Fibroblast of lung (primary cell): ENCODE data around the gene RASIP1. TPM values are rescaled to one million over a fixed set of nuclear protein-coding genes. Genes with fewer than 3 reads are reported as not detected.

Experiments used
- DNase-seq, 2 donors: peaks; one replicate each; pipeline versions ENCODE4 v3.0.0 to v3.0.0-alpha.2; 2010; ENCODE audit warnings: low read depth in 2 of 2
- H2AFZ ChIP-seq: 2 replicates; pipeline ENCODE4 v1.5.1; 2012; ENCODE audit warnings: low read length, control low read depth, inconsistent platforms
- H3K27ac ChIP-seq: 2 replicates; pipeline ENCODE4 v1.5.1; 2011; ENCODE audit warnings: low read length, control low read depth; ENCODE audit not compliant: insufficient read depth
- H3K27me3 ChIP-seq: 2 replicates; pipeline ENCODE4 v1.5.1; 2011; ENCODE audit warnings: mild to moderate bottlenecking, low read length; ENCODE audit not compliant: control insufficient read depth, insufficient read depth
- H3K36me3 ChIP-seq: 2 replicates; pipeline ENCODE4 v1.5.1; 2011; ENCODE audit warnings: low read length; ENCODE audit not compliant: control insufficient read depth, insufficient read depth
- H3K4me1 ChIP-seq: 2 replicates; pipeline ENCODE4 v1.5.1; 2011; ENCODE audit warnings: low read length; ENCODE audit not compliant: control insufficient read depth, insufficient read depth; ENCODE audit errors: extremely low read depth
- H3K4me2 ChIP-seq: 2 replicates; pipeline ENCODE4 v1.5.1; 2011; ENCODE audit warnings: low read length, control low read depth; ENCODE audit not compliant: insufficient read depth; ENCODE audit errors: extremely low read depth
- H3K4me3 ChIP-seq, 4 experiments: fragments of 200-600 bp in 1 of 4; sonication (generic) in 1 of 4; replicated peaks in 1 of 4; 2 replicates each; pipeline ENCODE4 v1.5.1; 2011 to 2016; ENCODE audit warnings: low read length in 4 of 4, low read depth in 3 of 4, mild to moderate bottlenecking in 3 of 4, control low read depth in 2 of 4, inconsistent platforms in 1 of 4, mixed read lengths in 1 of 4; ENCODE audit not compliant: insufficient read depth in 1 of 4; ENCODE audit errors: control extremely low read depth in 1 of 4
- H3K79me2 ChIP-seq: 2 replicates; pipeline ENCODE4 v1.5.1; 2012; ENCODE audit warnings: mild to moderate bottlenecking, low read length, inconsistent platforms; ENCODE audit not compliant: control insufficient read depth, insufficient read depth
- H3K9ac ChIP-seq: 2 replicates; pipeline ENCODE4 v1.5.1; 2011; ENCODE audit warnings: mild to moderate bottlenecking, low read length, control low read depth; ENCODE audit not compliant: insufficient read depth
- H3K9me3 ChIP-seq: 2 replicates; pipeline ENCODE4 v1.5.1; 2012; ENCODE audit warnings: low read depth, low read length; ENCODE audit not compliant: control insufficient read depth, insufficient read depth
- H4K20me1 ChIP-seq: 2 replicates; pipeline ENCODE4 v1.5.1; 2011; ENCODE audit warnings: low read length; ENCODE audit not compliant: control insufficient read depth, insufficient read depth; ENCODE audit errors: extremely low read depth
- EZH2 ChIP-seq: IDR thresholded peaks from 2 replicates; pipeline ENCODE4 v1.5.1; 2012; ENCODE audit warnings: low read length, control low read depth, mild to moderate bottlenecking; ENCODE audit errors: missing control alignments
- polyA plus RNA-seq, 2 donors: library from polyadenylated mRNA; depleted of rRNA in 1 of 2; stranded (reverse) in 1 of 2; unstranded in 1 of 2; fragments of >200 nt; gene quantifications; 2 replicates each; pipeline ENCODE4 v1.2.1, GENCODE V29; 2011 to 2012; ENCODE audit warnings: missing spikeins in 1 of 2
- total RNA-seq: library from RNA; depleted of rRNA; stranded (reverse); fragments of >200 nt; gene quantifications from 2 replicates; pipeline ENCODE4 v1.2.1, GENCODE V29; 2014
- TF ChIP-seq, protein P1 (sequence below), 2 donors: IDR thresholded peaks in 1 of 2; conservative IDR thresholded peaks in 1 of 2; 1 replicate in 1 of 2; 2 replicates in 1 of 2; pipeline ENCODE4 v1.5.1; 2011 to 2012; ENCODE audit warnings: low read length in 2 of 2, control low read depth in 1 of 2, inconsistent platforms in 1 of 2, low read depth in 1 of 2, mild to moderate bottlenecking in 1 of 2

Gene RASIP1
- total and polyA plus RNA-seq, 2 donors (not counting 1 experiment from before 2014, with no cell fraction given): 0.99 to 1.6 TPM

DNA sequence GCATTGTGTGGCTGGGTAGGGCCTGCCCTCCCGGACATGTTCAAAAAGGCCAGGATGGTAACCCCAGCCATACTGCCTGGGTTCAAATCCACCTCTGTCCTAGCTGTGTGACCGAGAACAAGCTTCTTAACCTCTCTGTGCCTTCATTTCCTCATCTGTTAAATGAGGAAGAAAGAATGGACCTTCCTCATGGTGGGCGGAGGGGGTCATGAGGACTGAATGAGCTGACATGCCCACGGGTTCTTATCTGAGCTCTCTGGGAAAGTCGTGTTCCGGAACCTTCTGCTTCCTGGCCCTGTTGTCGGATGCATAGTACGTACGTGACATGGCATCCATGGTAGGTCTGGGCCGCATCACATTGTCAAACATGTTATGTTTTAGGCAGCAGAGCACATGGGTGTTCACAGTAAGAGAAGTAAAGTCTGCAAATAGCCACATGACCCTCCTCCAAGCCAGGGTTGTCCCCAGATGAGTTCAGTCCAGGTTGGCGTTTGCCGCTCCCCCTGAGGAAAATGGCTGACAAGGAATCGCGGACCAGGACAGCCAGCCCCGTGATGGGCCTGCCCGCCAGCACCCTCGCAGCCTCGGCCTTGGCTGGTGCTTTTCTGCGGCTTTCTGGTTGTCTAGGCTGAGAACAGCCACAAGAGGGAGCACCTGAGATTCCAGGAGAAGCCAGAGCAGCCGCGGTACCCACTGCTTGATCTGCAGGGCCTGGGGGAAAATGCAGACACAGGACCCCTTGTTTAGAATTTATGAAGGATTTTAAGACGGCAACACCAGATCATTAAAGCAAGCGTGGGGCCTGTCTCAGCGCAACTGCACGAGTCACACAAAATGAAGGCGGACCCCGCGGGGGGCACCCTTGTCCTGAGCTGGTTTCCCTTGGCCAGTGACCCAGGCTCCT lies 65.2 kb downstream of the RASIP1 start:
- TF ChIP-seq, protein P1, sequence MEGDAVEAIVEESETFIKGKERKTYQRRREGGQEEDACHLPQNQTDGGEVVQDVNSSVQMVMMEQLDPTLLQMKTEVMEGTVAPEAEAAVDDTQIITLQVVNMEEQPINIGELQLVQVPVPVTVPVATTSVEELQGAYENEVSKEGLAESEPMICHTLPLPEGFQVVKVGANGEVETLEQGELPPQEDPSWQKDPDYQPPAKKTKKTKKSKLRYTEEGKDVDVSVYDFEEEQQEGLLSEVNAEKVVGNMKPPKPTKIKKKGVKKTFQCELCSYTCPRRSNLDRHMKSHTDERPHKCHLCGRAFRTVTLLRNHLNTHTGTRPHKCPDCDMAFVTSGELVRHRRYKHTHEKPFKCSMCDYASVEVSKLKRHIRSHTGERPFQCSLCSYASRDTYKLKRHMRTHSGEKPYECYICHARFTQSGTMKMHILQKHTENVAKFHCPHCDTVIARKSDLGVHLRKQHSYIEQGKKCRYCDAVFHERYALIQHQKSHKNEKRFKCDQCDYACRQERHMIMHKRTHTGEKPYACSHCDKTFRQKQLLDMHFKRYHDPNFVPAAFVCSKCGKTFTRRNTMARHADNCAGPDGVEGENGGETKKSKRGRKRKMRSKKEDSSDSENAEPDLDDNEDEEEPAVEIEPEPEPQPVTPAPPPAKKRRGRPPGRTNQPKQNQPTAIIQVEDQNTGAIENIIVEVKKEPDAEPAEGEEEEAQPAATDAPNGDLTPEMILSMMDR (conservative IDR thresholded peaks at IDR 0.05 in 1 of 2, IDR thresholded peaks at IDR 0.05 in 1 of 2; ENCODE audit: low read depth in 1 of 2, low read length in 2 of 2): peak; percentile 71 to 86
- no peak for TF ChIP-seq EZH2
- Histone ChIP-seq H4K20me1 (no peaks in the 10 kb centered on the region), H3K27me3 (no peaks in the 10 kb centered on the region), H3K9me3 (no peaks in the 10 kb centered on the region), H2AFZ (peak overlapping the region; percentile 76), H3K36me3 (no peaks in the 10 kb centered on the region), H3K27ac (no peak overlapping the region), H3K4me1 (no peaks in the 10 kb centered on the region), H3K79me2 (no peaks in the 10 kb centered on the region), H3K9ac (peak overlapping the region; percentile 42), H3K4me3 (no peak overlapping the region), H3K4me2 (no peak overlapping the region)
- DNase-seq: peak; percentile 59 to 81

DNA sequence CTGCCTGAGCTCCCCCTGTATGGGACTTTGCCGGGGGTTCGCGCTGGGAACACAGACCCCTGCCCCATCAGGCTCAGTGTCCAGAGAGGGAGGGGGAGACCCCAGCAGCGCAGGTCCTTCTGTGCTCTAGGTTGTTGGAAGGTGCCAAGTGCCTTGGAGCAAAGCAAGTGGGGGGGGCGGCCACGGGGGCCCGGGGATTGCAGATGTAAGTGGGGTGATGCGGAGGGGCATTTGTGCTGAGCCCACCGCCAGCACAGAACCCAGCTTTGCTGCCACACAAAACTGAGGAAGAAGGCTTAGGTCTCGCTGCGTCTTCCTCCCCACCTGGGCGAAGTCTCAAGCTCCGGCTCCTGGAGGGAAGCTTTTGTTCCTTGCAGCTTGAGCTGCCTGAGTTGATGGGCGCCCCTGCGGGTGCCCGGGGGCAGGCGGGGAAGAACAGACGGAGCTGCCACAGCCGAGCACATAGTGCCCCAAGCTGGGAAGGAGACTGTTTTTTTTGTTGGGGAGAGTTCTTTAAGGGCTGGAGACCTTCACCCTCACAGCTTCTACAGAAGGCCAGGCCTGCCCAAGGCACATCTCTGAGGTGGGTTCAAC lies 66.1 kb downstream of the RASIP1 start:
- no peaks in the 10 kb centered on the region for H3K9me3 ChIP-seq
- no peaks in the 10 kb centered on the region for H3K27me3 ChIP-seq
- H3K79me2 ChIP-seq: no peaks in the 10 kb centered on the region
- H3K9ac ChIP-seq: no peak overlapping the region
- H2AFZ ChIP-seq: no peak overlapping the region
- no peak overlapping the region for H3K4me2 ChIP-seq
- no peaks in the 10 kb centered on the region for H3K4me1 ChIP-seq
- H4K20me1 ChIP-seq: no peaks in the 10 kb centered on the region
- H3K27ac ChIP-seq: no peak overlapping the region
- no peak for TF ChIP-seq EZH2
- TF ChIP-seq, protein P1 (conservative IDR thresholded peaks at IDR 0.05 in 1 of 2, IDR thresholded peaks at IDR 0.05 in 1 of 2; ENCODE audit: low read depth in 1 of 2, low read length in 2 of 2): no peak
- no peaks in the 10 kb centered on the region for H3K36me3 ChIP-seq
- no peak overlapping the region for H3K4me3 ChIP-seq
- no peak for DNase-seq

DNA sequence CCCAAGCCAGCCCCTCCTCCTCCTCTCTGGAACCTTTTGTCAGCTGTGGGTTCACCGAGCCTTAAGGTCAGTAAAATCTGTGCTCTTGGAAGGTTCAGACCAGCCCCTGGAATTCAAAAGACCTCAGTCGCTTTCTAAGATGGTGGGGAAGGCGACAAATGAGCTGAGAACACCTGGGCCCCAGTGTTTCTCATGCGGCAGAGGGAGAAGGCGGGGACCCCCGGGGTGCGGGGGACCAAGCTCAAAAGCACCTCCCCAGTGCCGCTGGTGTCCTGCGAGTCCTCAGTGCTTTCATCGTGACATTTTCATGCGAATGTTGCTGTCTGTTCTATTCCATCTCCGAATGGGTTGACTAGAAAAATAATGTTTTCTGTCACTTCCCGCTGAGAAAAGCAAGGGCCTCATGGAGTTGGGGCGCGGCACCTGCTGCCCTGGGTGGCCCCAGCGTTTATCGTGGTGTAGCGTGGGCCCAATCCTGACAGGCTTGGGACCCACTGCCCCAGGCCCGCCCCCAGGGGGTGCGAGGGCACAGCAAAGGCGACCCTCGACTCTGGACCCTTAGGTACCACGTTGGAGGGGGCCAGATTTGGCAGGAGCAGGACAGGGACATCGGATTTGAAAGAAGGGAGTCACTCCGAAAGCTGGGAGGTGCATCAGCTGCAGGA lies 66.8 kb downstream of the RASIP1 start:
- H3K9me3 ChIP-seq: no peaks in the 10 kb centered on the region
- H2AFZ ChIP-seq: no peak overlapping the region

More for the DNA sequence above, 66.8 kb downstream of the RASIP1 start:
- H3K4me1 ChIP-seq: no peaks in the 10 kb centered on the region
- no peak overlapping the region for H3K27ac ChIP-seq
- TF ChIP-seq, protein P1 (conservative IDR thresholded peaks at IDR 0.05 in 1 of 2, IDR thresholded peaks at IDR 0.05 in 1 of 2; ENCODE audit: low read depth in 1 of 2, low read length in 2 of 2): no peak
- no peak for TF ChIP-seq EZH2
- H4K20me1 ChIP-seq: no peaks in the 10 kb centered on the region
- no peak overlapping the region for H3K4me3 ChIP-seq
- no peaks in the 10 kb centered on the region for H3K79me2 ChIP-seq
- no peaks in the 10 kb centered on the region for H3K36me3 ChIP-seq
- DNase-seq: no peak
- no peak overlapping the region for H3K4me2 ChIP-seq
- no peaks in the 10 kb centered on the region for H3K27me3 ChIP-seq
- H3K9ac ChIP-seq: no peak overlapping the region
